ENCODE results near the gene CNOT4. TPM values are rescaled to one million over a fixed set of nuclear protein-coding genes. Genes with fewer than 3 reads are reported as not detected.

The CNOT4 gene
- total and polyA plus RNA-seq, 10 of the 15 experiments (the other 5 are each of a cell fraction or from before 2014, with no cell fraction given): 9.4 to 29.6 (median 16.6) TPM

DNA sequence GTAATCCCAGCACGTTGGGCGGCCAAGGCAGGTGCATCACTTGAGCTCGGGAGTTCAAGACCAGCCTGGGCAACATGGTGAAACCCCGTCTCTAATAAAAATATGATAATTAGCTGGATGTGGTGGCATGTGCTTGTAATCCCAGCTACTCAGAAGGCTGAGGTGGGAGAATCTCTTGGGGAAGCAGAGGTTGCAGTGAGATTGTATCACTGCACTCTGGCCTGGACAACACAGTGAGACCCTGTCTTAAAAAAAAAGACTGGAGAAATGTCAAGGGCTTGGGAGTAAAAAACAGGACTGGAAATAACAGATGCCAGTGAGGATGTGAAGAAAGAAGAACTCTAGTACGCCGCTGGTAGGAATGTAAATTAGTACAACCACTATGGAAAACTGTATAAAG lies 31.1 kb upstream of the CNOT4 start:
- H3K79me2 ChIP-seq (ENCODE audit: control insufficient read depth, insufficient read depth, low read length): no peaks in the 10 kb centered on the region
- BruUV-seq (replicated peaks): no TSS peak
- ChIA-PET CTCF (interaction anchor here (0.7 to 1.7 kb wide), 3 partner anchors 17 to 266 kb away, joined by 3 to 4 read pairs (median 3); no protein-coding TSS in a partner anchor), POLR2A (no interaction called here), RAD21 (ENCODE audit: unreplicated experiment) (no interaction called here), SMC1A (ENCODE audit: uncharacterized antibody, unreplicated experiment) (interaction anchor here (1.3 kb wide), 1 partner anchor 35 kb away, joined by 3 read pairs; no protein-coding TSS in a partner anchor)
- DNase-seq (ENCODE audit: low read depth, low spot score) (no peak), ATAC-seq (no peak), FAIRE-seq (no peak)
- intact Hi-C loops (cut with micrococcal nuclease; ENCODE audit: unreplicated experiment) (no loop called here), in situ Hi-C loops (cut with MboI) (no loop called here)
- no peak overlapping the region for H2AFZ ChIP-seq (ENCODE audit: control insufficient read depth, low read depth, low read length)
- TF ChIP-seq NFIC (IDR thresholded peaks at IDR 0.05; ENCODE audit: low read depth, low read length): no peak
- no peak for TF ChIP-seq TCF7 (IDR thresholded peaks at IDR 0.05; ENCODE audit: borderline replicate concordance)
- TF ChIP-seq STAT1 (conservative IDR thresholded peaks at IDR 0.05): no peak
- no peak for TF ChIP-seq ATF3 (IDR thresholded peaks at IDR 0.05; ENCODE audit: borderline replicate concordance, extremely low read depth, low read depth, low read length)
- no peak for TF ChIP-seq SKIL (IDR thresholded peaks at IDR 0.05; ENCODE audit: low read depth, poor library complexity, severe bottlenecking)
- TF ChIP-seq, protein P1, sequence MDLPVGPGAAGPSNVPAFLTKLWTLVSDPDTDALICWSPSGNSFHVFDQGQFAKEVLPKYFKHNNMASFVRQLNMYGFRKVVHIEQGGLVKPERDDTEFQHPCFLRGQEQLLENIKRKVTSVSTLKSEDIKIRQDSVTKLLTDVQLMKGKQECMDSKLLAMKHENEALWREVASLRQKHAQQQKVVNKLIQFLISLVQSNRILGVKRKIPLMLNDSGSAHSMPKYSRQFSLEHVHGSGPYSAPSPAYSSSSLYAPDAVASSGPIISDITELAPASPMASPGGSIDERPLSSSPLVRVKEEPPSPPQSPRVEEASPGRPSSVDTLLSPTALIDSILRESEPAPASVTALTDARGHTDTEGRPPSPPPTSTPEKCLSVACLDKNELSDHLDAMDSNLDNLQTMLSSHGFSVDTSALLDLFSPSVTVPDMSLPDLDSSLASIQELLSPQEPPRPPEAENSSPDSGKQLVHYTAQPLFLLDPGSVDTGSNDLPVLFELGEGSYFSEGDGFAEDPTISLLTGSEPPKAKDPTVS (IDR thresholded peaks at IDR 0.05; ENCODE audit: low read depth, low read length): no peak
- TF ChIP-seq NR2C1 (IDR thresholded peaks at IDR 0.05): no peak
- TF ChIP-seq, protein P2, sequence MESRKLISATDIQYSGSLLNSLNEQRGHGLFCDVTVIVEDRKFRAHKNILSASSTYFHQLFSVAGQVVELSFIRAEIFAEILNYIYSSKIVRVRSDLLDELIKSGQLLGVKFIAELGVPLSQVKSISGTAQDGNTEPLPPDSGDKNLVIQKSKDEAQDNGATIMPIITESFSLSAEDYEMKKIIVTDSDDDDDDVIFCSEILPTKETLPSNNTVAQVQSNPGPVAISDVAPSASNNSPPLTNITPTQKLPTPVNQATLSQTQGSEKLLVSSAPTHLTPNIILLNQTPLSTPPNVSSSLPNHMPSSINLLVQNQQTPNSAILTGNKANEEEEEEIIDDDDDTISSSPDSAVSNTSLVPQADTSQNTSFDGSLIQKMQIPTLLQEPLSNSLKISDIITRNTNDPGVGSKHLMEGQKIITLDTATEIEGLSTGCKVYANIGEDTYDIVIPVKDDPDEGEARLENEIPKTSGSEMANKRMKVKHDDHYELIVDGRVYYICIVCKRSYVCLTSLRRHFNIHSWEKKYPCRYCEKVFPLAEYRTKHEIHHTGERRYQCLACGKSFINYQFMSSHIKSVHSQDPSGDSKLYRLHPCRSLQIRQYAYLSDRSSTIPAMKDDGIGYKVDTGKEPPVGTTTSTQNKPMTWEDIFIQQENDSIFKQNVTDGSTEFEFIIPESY (IDR thresholded peaks at IDR 0.05): no peak
- TF ChIP-seq KDM1A (IDR thresholded peaks at IDR 0.05; ENCODE audit: borderline replicate concordance): no peak
- TF ChIP-seq ZSCAN29 (IDR thresholded peaks at IDR 0.05): no peak
- TF ChIP-seq, protein P3, sequence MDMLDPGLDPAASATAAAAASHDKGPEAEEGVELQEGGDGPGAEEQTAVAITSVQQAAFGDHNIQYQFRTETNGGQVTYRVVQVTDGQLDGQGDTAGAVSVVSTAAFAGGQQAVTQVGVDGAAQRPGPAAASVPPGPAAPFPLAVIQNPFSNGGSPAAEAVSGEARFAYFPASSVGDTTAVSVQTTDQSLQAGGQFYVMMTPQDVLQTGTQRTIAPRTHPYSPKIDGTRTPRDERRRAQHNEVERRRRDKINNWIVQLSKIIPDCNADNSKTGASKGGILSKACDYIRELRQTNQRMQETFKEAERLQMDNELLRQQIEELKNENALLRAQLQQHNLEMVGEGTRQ (IDR thresholded peaks at IDR 0.05; ENCODE audit: borderline replicate concordance, low read depth, low read length): no peak
- no peak for TF ChIP-seq MAX (IDR thresholded peaks at IDR 0.05; ENCODE audit: low read depth, low read length)
- TF ChIP-seq CBX3 (IDR thresholded peaks at IDR 0.05; ENCODE audit: borderline replicate concordance, low read depth): no peak
- TF ChIP-seq CHD2 (IDR thresholded peaks at IDR 0.05; ENCODE audit: borderline replicate concordance, low read depth, low read length): no peak
- TF ChIP-seq POLR2A (IDR thresholded peaks at IDR 0.05; ENCODE audit: low read depth, low read length): no peak
- TF ChIP-seq RAD21 (IDR thresholded peaks at IDR 0.05; ENCODE audit: insufficient read depth, low read depth, low read length): no peak
- no peak for TF ChIP-seq YY1 (IDR thresholded peaks at IDR 0.05; ENCODE audit: low read depth, low read length)
- no peak for TF ChIP-seq SUZ12 (IDR thresholded peaks at IDR 0.05; ENCODE audit: unreplicated experiment)
- no peak for TF ChIP-seq MTA2 (IDR thresholded peaks at IDR 0.05; ENCODE audit: low read depth)
- no peaks in the 10 kb centered on the region for H3K36me3 ChIP-seq (ENCODE audit: control insufficient read depth in 2 of 2, insufficient read depth in 2 of 2, low read length in 1 of 2)
- no peak overlapping the region for H3K9ac ChIP-seq (ENCODE audit: control insufficient read depth, insufficient read depth, low read length)
- H3K27ac ChIP-seq (ENCODE audit: control insufficient read depth, insufficient read depth): no peak overlapping the region
- H3K27me3 ChIP-seq (replicated peaks in 1 of 2; ENCODE audit: control insufficient read depth in 2 of 2, insufficient read depth in 2 of 2, low read length in 1 of 2): no peaks in the 10 kb centered on the region
- no peaks in the 10 kb centered on the region for H3K9me3 ChIP-seq (replicated peaks; ENCODE audit: control insufficient read depth, insufficient read depth, low read length)
- 89% methylated on average over 6 of the region's 6 CpGs for WGBS (ENCODE audit: insufficient coverage, insufficient replicate concordance, low lambda C conversion rate, missing lambda C conversion rate)
- H3K4me3 ChIP-seq: no peak overlapping the region
- H3K4me2 ChIP-seq (ENCODE audit: control insufficient read depth, insufficient read depth): no peak overlapping the region
- H3K4me1 ChIP-seq (ENCODE audit: control insufficient read depth, insufficient read depth, low read length): no peaks in the 10 kb centered on the region
- no peaks in the 10 kb centered on the region for H4K20me1 ChIP-seq (ENCODE audit: control insufficient read depth, insufficient read depth)

Measured in GM12878 (cell line).